ENCODE results near the gene KIF2B.
"Not testable (repeated sequence)": the region's sequence is repeated elsewhere in the genome, so short reads cannot be mapped to it uniquely, and the experiment has no call there.

GRCh38 chr17:53871128-53871527 is 48.4 kb downstream of the KIF2B start:
- not testable (repeated sequence) for TF ChIP-seq POLR2AphosphoS5 (IDR thresholded peaks at IDR 0.05; ENCODE audit: low read depth); CTCF (IDR thresholded peaks at IDR 0.05; ENCODE audit: insufficient read depth, low read length); GABPA (IDR thresholded peaks at IDR 0.05; ENCODE audit: low read depth)
